ENCODE results near the gene EBF4. TPM values are rescaled to one million over a fixed set of nuclear protein-coding genes. Genes with fewer than 3 reads are reported as not detected.

Gene EBF4
- total RNA-seq, 1 experiment from 2014 or later: 11.4 TPM

DNA sequence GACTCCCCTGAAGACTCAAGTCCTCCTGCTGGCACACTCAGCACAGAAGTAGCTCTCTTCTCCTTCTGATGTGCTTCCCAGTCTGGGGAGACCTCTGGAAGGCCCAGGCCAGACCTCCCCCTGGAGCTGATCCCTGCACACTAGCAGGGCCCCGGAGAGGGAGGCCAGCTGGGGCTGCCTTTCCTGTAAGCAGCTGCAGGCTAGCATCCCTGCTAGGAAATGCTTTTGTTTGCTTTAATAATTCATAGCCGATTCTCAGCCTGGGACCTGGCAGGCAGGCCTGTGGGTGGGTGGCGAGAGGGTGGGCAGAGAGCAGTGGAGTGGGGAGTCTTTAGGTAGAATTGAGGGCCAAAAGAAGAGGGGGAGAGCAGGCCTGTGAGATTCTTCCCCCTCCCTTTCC lies 5.2 kb downstream of the EBF4 start:
- Histone ChIP-seq H3K27ac (ENCODE audit: low read depth, low read length) (no peak overlapping the region), H3K9ac (ENCODE audit: low read length) (no peak overlapping the region), H3K9me2 (ENCODE audit: insufficient read depth) (no peaks in the 10 kb centered on the region), H3K36me3 (ENCODE audit: control insufficient read depth in 1 of 2, insufficient read depth in 2 of 2, low read length in 2 of 2) (no peaks in the 10 kb centered on the region), H3K27me3 (ENCODE audit: insufficient read depth, low read length) (no peaks in the 10 kb centered on the region), H3K79me2 (ENCODE audit: insufficient read depth, low read length) (no peaks in the 10 kb centered on the region), H3K4me2 (ENCODE audit: low read length) (no peak overlapping the region), H2AFZ (ENCODE audit: low read depth, low read length, poor library complexity, severe bottlenecking) (no peak overlapping the region), H4K20me1 (ENCODE audit: insufficient read depth) (no peaks in the 10 kb centered on the region), H3K4me3 (replicated peaks in 1 of 2; ENCODE audit: low read depth in 1 of 2, low read length in 2 of 2) (no peak overlapping the region), H3K9me3 (ENCODE audit: control insufficient read depth in 1 of 2, insufficient read depth in 1 of 2, low read depth in 1 of 2, low read length in 2 of 2) (no peaks in the 10 kb centered on the region), H3K4me1 (ENCODE audit: control insufficient read depth in 1 of 2, insufficient read depth in 2 of 2, low read length in 2 of 2) (peaks cover 6 to 9% of the 10 kb centered on the region in 2 experiments; a peak in 2 of 4 replicates)
- POLR2A ChIA-PET: no interaction called here
- TF ChIP-seq, protein P1, sequence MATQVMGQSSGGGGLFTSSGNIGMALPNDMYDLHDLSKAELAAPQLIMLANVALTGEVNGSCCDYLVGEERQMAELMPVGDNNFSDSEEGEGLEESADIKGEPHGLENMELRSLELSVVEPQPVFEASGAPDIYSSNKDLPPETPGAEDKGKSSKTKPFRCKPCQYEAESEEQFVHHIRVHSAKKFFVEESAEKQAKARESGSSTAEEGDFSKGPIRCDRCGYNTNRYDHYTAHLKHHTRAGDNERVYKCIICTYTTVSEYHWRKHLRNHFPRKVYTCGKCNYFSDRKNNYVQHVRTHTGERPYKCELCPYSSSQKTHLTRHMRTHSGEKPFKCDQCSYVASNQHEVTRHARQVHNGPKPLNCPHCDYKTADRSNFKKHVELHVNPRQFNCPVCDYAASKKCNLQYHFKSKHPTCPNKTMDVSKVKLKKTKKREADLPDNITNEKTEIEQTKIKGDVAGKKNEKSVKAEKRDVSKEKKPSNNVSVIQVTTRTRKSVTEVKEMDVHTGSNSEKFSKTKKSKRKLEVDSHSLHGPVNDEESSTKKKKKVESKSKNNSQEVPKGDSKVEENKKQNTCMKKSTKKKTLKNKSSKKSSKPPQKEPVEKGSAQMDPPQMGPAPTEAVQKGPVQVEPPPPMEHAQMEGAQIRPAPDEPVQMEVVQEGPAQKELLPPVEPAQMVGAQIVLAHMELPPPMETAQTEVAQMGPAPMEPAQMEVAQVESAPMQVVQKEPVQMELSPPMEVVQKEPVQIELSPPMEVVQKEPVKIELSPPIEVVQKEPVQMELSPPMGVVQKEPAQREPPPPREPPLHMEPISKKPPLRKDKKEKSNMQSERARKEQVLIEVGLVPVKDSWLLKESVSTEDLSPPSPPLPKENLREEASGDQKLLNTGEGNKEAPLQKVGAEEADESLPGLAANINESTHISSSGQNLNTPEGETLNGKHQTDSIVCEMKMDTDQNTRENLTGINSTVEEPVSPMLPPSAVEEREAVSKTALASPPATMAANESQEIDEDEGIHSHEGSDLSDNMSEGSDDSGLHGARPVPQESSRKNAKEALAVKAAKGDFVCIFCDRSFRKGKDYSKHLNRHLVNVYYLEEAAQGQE (IDR thresholded peaks at IDR 0.05; ENCODE audit: low read depth): no peak
- no peak for TF ChIP-seq JUND (IDR thresholded peaks at IDR 0.05)
- no peak for TF ChIP-seq ZNF274 (IDR thresholded peaks at IDR 0.05; ENCODE audit: low read depth, low read length)
- no peak for TF ChIP-seq CEBPB (IDR thresholded peaks at IDR 0.05; ENCODE audit: low read depth)
- TF ChIP-seq POLR2AphosphoS5 (IDR thresholded peaks at IDR 0.05; ENCODE audit: low read depth, low read length): no peak
- TF ChIP-seq, protein P2, sequence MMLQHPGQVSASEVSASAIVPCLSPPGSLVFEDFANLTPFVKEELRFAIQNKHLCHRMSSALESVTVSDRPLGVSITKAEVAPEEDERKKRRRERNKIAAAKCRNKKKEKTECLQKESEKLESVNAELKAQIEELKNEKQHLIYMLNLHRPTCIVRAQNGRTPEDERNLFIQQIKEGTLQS (IDR thresholded peaks at IDR 0.05): no peak
- TF ChIP-seq POLR2A (IDR thresholded peaks at IDR 0.05; ENCODE audit: borderline replicate concordance, extremely low read depth, insufficient read depth, insufficient read length): no peak
- no peak for TF ChIP-seq SIN3A (IDR thresholded peaks at IDR 0.05; ENCODE audit: low read depth)
- TF ChIP-seq, protein P3, sequence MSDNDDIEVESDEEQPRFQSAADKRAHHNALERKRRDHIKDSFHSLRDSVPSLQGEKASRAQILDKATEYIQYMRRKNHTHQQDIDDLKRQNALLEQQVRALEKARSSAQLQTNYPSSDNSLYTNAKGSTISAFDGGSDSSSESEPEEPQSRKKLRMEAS (IDR thresholded peaks at IDR 0.05): no peak
- no peak for TF ChIP-seq EGR1 (IDR thresholded peaks at IDR 0.05; ENCODE audit: low read depth)
- no peak for TF ChIP-seq ZFX (IDR thresholded peaks at IDR 0.05)
- no peak for TF ChIP-seq ELF1 (IDR thresholded peaks at IDR 0.05; ENCODE audit: borderline replicate concordance, low read depth)
- no peak for TF ChIP-seq FOSL1 (IDR thresholded peaks at IDR 0.05; ENCODE audit: low read depth)
- no peak for TF ChIP-seq CBX3 (IDR thresholded peaks at IDR 0.05; ENCODE audit: low read depth)
- no peak for TF ChIP-seq RAD21 (IDR thresholded peaks at IDR 0.05; ENCODE audit: low read depth)
- TF ChIP-seq EZH2phosphoT487 (IDR thresholded peaks at IDR 0.05; ENCODE audit: borderline replicate concordance): no peak
- no peak for TF ChIP-seq SP1 (IDR thresholded peaks at IDR 0.05; ENCODE audit: low read depth)
- intact Hi-C loops (cut with micrococcal nuclease): no loop called here
- BruUV-seq (replicated peaks): no TSS peak
- RAD21 ChIA-PET (ENCODE audit: low non-redundant PET in 1 of 2, low total read pairs in 2 of 2, uncharacterized antibody in 2 of 2, unreplicated experiment in 2 of 2): no interaction called here
- CTCF ChIA-PET: no interaction called here
- DNase-seq (ENCODE audit: low read depth, low spot score) (no peak), ATAC-seq (no peak)
